GM03348 (cell line): ENCODE data around the gene CNTN6.
"Not testable (repeated sequence)": the region's sequence is repeated elsewhere in the genome, so short reads cannot be mapped to it uniquely, and the experiment has no call there.

Experiments used
- DNase-seq: peaks from one replicate; pipeline ENCODE4 v3.0.0; 2012; ENCODE audit warnings: low spot score

CNTN6 gene

DNA sequence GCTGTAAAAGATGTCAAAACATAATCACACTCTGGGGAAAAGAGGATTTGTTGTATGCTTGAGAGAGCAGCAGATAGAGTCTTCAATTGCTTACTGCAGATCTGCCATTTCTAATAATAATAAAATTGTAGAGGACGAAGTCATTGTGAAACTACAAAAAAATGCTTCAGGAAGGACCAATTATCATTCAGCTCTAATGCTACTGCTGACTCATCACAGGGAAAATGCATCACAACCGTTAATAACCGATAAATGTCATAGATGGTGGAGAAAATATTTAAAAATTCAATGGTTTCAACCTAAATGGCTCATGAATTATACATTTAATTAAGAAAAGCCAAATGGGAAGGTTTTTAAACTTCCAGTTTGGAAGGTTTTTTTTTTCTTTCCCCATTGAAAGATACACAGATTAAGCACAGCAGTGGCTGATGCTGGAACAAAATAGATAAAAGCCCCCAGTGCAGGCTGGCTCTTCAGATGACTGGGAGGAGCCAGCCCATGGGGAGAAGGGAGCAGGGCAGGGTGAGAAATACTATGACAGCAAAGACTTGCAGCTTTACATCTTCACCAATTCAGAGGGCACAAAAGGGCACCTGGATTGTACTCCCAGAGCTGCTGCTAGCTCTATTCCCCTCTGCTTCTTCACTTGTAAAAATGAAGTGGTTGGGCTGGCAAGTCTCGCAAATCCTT lies 196.1 kb downstream of the CNTN6 start:
- no peak for DNase-seq

DNA sequence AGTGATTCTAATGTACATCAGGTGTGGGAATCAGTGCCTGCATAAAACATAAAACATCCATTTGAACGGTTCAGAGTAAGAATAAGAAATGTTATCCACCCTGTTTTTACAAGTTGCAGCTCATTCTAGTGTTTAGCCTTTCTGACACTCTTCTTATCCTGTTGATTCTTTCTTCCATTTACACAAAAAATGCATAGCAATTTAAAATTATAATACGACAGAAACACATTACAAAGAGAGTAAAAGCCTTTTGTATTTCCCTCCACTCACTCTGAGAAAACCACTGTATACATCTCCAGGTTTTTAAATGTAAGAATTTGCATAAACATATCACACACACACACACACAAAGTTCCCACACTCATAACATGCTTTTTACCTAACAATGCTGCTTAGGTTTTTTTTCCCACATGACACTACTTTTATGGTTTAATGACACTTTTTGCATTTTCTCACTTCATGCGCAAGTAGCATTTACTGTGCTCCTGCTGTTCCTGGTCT lies 199.8 kb downstream of the CNTN6 start:
- no peak for DNase-seq

DNA sequence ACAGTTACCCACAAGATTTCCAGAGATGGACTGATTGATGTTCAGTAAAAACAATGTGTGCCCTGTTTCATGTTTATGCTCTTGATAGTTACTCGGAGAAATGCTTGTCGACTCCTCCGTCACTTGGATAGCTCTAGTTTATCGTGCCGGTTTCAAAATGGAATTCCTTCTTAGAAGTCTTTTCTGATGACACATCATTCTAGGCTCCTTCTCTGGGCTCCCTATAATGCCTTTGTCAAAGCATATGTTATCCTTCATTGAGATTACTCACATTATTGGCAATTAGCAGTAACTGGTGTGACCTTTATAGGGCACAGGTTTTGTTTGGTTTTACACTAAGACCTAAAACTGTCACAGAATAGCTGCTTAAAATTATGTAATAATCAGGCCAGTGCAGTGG lies 201.8 kb downstream of the CNTN6 start:
- DNase-seq: no peak

DNA sequence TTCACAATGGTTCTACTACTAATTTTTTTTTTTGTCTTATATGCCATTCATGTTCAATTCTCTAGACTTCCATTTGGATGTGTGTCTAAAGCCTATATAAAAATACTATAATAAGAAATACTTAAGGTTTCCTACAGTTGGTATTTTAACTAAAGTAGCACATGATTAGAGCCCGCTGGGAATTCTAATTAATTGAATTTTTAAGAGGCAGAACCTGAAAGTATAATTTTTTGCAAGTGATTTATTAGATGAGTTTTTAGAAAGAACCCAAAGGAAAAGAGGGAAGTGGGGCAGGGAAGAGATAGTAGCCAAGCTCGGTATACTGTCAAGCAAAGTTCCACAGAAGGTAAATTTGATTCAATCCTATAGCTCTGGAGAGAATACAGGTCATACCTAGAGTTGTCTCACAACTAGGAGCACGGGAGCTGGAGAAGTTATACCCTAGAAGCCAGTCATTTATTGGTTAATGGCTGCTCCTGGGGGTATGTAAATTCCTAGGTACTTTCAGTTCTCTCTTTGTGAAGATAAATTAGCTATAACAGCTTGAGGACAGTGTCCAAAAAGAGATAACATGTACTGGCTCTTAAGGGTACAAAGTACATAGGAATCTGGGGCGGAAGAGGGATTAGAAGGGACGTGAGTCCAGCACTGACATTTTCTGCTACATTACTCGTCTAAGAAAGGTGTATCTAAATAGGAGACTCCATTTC lies 225.6 kb downstream of the CNTN6 start:
- no peak for DNase-seq

DNA sequence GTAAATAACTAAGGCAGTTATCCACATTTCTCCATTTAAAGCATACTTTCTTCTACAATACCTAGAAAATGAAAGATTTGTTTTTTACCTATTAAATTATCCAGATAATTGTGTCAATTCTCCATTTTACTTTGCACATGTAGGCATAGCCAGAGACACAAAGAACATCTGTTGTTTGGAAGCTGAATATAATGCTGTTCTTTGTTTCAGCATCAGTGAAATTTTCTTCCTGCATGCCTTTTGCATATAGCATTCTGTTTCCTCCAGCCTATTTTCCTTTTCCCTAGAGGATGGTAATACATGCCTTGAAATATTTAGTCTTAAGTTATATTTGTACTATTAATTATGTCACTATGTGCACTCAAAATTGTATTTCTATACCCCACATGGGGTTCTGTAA lies 233.7 kb downstream of the CNTN6 start:
- DNase-seq: no peak

DNA sequence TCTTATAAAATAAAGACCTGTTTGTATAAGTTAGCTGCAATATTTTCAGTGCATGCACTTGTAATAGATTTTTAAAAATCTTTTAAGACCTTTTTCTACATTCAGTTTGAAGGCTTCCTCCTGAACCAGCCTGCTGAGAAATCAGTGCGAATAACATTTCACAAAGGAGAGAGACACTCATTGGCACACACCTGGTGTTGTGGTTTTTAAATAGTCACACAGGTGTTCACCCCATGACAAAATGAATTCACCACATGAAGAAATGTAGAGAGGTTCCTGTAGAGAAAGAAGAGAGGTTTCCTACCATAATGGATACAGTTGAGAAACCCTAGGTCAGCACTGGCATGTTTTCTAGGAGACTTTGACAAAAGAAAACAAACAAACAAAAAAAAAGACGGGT lies 237.3 kb downstream of the CNTN6 start:
- no peak for DNase-seq

DNA sequence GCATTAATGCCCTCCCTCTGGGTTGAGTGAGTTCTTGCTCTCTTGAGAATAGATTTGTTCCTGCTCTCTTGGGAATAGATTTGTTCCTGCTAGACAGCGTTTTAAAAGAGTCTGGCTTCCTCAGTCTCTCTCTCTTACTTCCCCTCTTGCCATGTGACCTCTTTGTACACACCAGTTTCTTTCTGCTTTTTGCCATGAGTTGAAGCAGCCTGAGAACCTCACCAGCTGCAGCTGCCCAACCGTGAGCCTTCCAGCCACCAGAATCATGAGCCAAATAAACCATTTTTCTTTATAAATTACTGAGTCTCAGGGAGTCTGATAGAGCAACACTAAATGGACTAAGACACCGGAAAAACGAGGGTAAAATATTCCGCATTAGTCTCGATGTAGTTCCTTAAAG lies 253.6 kb downstream of the CNTN6 start:
- DNase-seq: no peak

DNA sequence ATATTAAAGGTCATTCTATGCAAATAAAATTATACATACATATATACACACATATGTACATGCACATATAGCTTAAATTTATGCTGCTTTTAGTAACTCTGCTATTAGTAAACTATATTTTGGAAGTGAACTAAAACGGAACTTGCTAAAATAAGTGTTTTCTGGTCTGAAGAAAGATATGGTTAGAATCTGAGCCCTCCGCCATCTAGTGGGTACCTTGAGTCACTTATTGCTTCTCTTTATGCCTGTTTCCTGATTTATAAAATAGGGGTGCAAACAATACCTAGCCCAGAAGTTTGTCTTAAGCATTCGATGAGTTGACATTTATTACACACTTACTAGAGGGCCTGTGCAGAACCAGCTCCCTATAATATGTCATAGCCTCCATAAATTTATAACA lies 255.7 kb downstream of the CNTN6 start:
- DNase-seq: no peak

DNA sequence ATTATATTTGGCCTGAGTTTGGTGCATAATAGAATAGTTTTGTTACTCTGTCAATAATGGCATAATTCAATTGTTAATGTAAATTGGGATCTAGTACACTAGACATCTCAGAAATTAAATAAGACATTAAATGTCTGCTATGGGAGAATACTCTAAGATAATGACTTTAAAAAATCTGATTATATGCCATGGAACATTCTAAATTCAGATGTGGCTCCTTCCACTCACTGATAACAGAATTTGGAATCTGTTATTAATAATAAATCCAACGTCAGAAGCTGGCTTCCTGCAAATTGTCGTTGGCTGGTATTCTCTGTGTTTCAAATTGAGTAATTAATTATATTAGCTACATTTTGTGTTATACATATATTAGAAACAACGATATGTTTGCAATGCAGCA lies 258.1 kb downstream of the CNTN6 start:
- no peak for DNase-seq

DNA sequence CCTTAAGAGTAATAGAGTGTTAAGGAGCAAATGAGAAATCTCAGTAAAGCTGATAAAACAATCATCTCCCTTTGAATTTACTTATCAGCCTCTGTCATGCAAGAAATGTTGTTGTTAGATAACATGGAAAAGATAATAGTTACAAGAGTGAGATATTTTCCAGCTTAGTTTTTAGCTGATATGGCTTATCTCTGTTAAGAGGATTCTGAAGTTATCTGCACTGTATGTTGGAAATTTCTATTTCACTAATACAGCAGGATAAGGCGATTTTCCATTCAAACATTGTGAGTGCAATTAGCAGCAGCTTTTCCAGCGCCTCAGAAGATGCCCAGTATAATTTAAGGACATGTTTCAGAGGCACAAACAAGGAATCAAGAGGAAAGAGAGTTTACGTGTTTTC lies 262.9 kb downstream of the CNTN6 start:
- no peak for DNase-seq

DNA sequence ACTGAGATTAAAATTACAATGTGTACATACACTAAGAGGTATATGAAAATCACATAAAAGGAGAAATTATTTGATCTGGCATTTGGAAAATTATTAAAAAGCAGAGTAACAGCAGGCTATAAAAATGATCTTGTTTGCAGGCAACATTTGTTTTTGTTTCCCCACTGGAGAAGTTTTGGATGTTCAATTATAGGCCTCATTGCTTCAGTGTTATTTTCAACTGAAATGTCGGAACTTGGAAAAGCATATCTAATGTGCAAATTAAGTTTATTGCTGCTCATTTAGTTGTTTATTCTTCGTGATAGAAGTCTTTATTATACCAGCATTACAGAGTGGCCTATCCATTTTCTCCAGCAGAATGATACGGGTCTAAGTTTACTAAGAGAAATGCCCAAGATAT lies 263.3 kb downstream of the CNTN6 start:
- no peak for DNase-seq

DNA sequence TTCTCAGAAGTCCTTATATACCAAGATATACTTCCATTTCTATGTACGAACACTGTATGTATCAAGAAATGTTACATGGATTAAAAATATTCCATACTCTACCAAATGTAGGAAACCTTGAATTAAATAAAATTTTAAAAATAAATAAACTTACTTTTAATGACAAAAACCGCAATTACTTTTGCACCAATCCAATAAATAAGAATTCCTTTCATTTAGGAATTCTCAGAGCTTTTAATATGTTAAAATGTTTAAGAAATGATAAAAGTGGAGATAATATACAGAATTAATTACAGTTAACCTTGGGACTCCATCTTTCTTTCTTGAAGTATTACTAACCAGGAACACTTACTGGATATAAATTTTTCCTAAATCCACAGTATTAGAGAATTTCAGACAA lies 272.7 kb downstream of the CNTN6 start:
- DNase-seq: no peak

DNA sequence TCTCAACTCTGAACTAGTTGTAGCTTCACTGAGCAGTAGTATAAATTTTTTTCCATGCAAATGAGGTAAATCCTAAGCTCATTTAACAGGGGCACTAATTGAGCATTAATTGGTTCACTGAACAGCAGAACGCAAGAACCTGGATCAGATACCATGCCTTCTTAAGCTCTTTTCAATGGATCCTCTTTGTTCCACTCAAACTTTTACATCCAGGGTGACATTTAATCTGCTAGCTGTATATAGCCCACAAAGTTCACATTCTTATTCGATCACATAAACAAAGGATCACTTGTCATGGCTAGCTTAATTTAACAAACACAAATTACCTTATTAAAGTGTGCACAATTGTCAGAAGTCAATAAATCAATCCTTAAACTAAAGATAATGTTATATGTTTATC lies 281.6 kb downstream of the CNTN6 start:
- no peak for DNase-seq

DNA sequence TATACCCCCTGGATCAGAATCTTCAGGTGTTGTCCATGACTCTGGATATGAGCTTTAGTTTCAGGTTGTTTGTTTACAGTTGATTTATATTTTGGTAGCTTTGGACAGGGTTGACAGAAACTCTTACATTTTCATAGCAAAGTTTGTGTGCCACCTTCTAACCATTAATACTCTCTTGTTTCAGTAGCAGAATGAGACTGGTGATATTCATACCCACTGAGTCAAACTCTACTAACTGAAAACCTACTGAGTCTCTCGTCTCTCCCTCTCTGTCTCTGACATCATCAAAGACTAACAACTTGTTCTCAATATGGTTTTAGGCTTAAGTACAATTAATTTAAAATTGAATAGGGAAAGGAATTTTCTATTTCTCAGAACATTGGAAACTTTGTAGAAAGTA lies 282.3 kb downstream of the CNTN6 start:
- DNase-seq: no peak

DNA sequence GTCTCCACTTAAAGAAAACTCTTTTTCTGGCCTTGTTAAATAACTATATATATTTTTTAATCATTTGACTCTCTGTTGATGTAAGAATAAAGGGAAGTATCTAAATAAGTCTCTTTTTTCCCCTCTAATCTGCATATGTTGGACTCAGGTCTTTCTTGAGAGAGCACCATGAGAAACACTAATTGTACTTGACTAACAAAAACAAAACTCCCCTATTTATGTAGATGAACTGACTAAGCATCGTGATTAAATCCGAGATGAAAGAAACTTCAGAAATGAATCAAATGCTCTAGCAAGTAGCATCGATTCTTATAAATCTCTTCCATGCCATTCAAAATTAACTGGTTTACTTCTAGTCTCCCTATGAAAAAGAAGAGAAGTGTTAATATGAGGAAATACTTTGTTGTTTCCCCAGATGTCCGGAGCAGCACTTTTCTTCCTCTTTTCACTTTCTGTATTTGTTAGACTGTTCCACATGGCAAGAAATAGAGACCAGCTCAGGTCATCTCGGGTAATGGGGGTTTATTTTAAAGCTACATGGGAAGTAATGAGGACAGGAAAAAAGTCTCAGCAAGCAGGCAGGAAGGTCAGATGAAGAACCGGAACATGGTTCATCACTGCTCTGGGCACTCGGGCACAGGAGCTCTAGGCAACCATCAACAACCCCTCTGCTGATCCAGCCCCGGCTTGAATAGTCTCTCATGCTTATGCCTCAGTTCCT lies 288.3 kb downstream of the CNTN6 start:
- no peak for DNase-seq

DNA sequence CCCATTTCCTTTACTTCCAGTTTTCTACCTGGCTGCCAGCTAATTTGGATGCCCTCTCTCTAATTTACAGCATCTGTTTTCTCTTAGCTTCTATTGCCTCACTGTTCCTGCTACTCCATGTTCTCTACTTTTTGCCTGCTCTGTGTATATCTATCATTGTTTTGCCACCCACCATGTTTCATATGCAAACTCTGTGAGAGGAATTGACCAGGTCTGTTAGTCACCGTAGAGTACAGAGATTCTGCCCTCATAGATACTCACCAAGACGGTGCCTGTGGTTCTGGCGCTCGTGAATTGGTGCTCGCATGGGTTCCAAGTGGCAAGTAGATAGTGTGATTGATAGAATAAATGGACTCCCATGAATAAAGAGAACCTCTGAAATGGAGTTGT lies 288.8 kb downstream of the CNTN6 start:
- no peak for DNase-seq

DNA sequence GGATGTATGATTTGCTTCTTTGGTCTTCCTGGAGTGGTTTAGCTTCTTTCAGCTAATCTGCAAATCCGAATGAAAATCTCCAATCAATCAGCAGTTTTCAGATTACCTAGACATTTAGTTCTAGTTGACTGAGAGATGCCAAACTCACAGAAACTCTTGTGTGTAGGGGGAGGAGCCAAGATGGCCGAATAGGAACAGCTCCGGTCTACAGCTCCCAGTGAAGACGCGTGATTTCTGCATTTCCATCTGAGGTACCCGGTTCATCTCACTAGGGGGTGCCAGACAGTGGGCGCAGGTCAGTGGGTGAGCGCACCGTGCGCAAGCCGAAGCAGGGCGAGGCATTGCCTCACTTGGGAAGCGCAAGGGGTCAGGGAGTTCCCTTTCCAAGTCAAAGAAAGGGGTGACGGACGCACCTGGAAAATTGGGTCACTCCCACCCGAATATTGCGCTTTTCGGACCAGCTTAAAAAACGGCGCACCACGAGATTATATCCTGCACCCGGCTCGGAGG lies 294.6 kb downstream of the CNTN6 start:
- not testable (repeated sequence) for DNase-seq

DNA sequence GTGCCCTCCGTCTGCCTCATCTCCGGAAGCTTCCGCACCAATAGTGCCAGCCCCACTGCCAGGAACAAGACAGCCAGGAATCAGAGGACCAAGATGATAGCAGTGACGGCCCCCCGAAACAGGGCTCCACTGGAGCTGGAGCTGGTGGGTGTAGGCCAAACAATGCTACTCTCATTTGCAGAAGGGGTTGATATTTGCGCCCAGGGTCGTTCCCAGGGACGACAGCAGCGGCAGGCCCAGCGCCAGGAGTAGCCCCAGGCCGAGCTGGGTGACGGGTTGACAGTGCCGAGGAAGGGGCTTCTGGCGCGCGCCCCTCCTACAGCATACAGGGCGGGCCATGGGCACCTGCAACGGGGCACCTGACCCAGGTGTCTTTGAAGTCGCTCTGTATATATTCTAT lies 301.4 kb downstream of the CNTN6 start:
- peak; percentile 2 for DNase-seq

DNA sequence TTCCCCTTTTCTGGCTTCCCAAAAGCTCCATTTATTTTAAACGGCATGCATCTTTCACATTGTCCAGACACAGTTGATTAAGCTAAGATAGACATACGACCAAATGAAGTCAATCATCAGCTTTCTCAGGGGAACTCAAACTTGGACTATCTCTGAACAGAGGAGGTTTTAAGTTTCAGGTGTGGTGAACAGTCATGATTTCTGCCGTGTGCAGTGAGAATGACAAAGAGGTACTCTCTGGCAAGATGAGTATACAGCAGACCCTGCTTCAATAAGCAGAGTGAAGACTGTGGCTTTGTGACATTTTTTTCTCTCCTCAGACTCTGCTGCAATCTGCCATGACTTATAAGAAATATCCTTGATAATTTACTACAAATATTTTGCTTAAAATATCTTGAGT lies 307.7 kb downstream of the CNTN6 start:
- DNase-seq: no peak

DNA sequence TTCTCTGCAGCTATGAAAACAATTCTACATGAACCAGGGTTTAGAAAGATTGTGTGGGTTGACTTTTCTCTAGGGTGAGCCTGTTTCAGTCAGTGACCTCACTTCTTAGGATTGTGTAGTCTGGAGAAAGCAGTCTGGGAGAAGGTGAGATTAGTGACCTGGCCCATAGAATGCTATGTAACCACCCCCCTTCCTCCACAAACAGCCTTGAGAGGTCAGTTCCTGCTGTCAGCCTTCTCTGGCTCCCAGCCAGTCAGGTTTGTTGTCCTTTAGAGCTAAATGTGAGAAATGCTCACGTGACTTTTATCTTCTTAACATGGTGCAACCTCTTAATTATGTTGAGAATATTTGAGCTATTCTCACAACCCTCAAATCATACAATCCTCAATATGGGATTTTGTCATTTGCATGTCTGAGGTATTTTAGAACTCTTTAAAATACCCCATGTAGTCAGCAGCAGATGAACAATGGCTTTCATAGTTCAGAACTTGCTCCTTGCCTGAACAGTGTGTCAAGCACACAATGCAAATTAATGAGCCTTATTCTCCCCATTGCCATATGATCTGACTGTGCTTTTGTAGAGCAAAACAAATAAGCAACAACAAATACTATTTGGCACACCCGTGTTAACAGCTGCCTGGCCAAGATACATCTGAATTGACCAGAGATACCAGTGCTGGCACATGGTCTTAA lies 311.6 kb downstream of the CNTN6 start:
- DNase-seq: no peak

DNA sequence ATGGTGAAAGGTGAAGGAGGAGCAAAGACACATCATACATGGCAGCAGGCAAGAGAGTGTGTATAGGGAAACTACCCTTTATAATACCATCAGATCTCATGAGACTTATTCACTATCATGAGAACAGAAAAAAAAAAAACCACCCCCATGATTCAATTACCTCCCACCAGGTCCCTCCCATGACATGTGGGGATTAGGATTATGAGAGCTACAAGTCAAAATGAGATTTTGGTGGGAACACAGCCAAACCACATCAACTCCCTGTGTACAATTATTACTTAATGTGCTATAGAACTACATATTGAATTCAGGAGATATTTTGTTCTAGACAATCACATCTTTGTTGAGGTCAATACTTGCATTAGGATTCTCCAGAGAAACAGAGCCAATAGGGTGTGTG lies 313.4 kb downstream of the CNTN6 start:
- DNase-seq: no peak

DNA sequence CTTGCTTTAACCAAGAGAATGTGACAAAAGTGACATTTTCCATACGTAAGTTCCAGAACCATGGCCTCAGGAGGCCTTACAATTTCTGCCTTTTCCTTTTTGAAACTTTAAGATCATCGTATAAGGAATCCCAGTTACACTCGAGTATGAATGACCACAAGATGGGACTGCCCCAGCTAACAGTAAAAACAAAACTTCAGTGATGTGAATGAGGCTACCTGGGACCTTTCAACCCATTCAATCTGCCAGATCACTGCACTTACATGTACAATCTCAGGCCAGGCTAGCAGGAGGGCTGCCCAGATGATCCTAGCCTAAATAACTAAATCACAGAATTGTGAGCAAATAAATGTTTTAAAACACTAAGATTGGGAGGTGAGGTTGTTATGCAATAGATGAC lies 328.8 kb downstream of the CNTN6 start:
- DNase-seq: no peak
